GM10266 (cell line): ENCODE results near the gene GPX2.

Experiments
- DNase-seq: peaks from one replicate; pipeline ENCODE4 v3.0.0; 2012; ENCODE audit errors: extremely low spot score
- TF ChIP-seq, protein P1 (sequence below): IDR thresholded peaks from 2 replicates; pipeline ENCODE4 v1.5.1; 2012; ENCODE audit warnings: mild to moderate bottlenecking, low read depth; ENCODE audit not compliant: control insufficient read depth, insufficient read depth; ENCODE audit errors: missing control alignments

The GPX2 gene

DNA sequence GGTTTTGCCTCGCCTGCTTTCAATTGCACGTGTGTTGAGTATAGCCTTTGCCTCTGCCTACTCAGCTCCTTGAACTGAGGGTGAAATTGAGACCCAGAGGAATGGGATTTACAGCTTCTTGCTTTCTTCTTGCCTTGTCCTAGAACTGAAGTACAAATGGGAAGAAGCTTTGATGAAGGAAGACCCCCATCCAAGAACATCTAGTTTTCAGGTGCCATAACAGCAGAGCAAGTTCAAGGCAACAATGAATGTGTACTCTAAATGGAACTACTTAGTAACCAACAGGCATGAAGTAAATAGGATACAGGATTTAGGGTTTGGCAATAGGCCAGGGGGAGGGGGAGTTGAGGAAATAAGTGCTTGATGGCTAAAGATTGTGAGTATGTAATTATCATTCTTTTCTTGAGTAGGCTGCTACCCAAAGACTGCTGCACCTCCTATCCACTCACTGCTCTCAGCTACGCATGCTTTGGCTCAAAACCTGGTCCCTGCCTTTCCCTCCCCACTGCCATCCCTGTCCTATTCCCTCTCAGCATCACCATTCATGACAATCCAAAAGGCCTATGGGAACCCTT is 2.1 kb downstream of the GPX2 start:
- TF ChIP-seq, protein P1, sequence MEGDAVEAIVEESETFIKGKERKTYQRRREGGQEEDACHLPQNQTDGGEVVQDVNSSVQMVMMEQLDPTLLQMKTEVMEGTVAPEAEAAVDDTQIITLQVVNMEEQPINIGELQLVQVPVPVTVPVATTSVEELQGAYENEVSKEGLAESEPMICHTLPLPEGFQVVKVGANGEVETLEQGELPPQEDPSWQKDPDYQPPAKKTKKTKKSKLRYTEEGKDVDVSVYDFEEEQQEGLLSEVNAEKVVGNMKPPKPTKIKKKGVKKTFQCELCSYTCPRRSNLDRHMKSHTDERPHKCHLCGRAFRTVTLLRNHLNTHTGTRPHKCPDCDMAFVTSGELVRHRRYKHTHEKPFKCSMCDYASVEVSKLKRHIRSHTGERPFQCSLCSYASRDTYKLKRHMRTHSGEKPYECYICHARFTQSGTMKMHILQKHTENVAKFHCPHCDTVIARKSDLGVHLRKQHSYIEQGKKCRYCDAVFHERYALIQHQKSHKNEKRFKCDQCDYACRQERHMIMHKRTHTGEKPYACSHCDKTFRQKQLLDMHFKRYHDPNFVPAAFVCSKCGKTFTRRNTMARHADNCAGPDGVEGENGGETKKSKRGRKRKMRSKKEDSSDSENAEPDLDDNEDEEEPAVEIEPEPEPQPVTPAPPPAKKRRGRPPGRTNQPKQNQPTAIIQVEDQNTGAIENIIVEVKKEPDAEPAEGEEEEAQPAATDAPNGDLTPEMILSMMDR = no peak
- no peak for DNase-seq

DNA sequence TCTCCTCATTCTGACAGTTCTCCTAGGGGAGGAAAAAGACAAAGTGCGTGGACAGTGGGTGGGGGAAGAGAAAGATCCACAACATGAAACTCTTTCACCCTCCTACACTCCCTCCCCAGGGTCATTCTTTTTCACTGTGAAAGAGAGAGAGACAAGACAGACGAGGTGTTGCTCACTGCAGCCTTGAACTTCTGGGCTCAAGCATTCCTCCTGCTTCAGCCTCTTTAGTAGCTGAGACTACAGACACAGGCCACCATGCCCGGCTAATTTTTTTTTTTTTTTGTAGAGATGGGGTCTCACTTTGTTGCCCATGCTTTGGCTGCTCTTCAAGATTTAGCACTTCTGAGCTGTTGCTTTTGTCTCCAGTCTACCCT is 2.7 kb downstream of the GPX2 start:
- TF ChIP-seq, protein P1 = no peak
- DNase-seq = no peak

DNA sequence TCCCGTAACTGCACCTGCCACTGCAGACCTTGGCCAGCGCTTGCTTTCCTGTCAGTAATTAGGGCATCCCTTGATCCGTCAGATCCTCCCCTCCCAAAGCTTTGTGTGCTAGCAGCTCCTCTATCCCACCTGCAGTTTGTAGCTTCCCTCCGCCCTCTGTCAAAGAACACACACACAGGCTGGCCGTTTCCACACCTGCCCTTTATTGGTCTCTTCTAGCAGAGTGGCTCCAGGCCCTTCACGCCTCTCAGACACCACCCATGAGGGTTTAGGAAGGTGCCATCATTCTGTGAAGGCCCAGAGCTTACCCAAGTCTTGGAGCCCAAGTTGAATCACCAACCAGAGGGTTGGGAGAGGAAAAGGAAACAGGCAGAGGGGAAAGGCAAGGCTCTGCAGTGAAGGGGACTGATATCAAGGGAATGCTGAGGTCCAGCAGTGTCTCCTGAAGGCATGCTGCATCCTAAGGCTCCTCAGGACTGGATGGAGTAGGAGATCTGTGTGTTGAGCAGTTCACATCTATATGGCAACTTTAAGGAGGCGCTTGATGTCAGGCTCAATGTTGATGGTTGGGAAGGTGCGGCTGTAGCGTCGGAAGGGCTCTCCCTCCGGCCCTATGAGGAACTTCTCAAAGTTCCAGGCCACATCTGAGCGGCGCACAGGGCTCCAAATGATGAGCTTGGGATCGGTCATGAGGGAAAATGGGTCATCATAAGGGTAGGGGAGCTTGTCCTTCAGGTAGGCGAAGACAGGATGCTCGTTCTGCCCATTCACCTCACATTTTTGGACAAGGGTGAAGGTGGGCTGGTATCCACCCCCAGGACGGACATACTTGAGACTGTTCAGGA is 3.4 kb downstream of the GPX2 start:
- no peak for DNase-seq
- TF ChIP-seq, protein P1 = no peak

DNA sequence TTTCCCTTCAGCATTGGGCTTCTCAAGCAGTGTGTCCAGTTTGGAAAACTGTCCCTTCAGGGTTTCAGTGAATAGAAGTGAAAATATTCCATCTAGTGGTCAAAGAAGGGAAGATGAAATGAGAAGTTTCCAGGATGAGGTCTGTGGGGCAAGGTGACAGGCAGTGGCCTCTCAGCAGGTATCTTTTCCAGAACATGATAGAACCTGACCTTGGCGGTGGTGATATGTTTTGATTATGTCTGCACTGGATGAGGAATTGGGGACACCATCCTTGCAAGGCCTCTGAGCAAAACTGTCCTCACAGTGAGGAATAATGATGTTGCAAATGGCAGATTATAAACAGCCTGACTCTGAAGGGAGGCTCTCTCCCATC is 4.7 kb downstream of the GPX2 start:
- DNase-seq = no peak
- TF ChIP-seq, protein P1 = no peak

DNA sequence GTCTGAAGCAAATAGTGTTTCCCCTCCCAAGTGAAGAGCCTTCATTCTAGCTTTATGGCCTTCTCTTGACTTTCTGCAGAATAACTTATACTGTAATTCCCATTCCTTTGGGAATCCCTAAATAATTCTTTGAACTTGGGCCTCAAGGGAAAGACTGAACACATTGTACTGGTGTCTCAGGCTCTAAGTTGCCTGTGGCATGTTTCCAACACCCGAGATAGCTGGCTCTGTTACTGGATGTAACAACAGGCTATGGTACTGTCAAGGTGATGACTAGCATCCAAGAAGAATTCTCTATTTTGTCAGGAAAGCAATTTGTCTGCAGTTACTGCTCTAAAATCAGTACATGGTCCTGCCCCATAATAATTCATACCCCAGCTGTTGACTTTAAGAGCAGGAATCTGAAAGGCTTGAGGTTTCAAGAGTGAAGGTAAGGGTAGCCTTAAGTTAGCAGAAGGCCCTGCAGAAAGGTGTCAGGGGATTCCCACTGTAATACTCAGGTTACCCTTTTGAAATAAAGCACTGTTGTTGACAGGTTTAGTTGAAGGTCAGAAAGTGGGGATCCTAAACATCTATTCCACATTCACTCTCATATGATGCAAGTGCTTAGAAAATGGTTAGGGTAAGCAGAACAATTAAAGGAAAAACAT is 5.2 kb downstream of the GPX2 start:
- TF ChIP-seq, protein P1 = no peak
- DNase-seq = no peak

DNA sequence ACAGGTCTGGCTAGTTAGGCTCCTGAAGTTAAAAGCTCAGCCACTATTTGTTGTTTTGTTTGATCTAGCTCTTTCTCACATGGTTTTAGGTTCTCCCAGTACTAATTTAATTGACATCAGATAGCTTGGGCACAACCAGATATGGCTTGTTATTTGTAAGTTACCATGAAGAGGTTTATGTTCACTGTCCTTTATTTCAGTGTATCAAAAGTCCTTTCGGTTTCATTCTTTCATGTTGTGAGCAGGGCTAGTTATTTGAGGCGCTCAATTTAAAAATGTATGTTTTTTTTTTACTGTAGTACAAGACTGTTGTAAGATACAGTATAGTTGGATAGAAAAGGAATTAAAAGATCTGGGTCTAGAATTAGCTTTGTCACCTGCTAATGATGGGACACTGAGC is 7.0 kb downstream of the GPX2 start:
- TF ChIP-seq, protein P1 = no peak

DNA sequence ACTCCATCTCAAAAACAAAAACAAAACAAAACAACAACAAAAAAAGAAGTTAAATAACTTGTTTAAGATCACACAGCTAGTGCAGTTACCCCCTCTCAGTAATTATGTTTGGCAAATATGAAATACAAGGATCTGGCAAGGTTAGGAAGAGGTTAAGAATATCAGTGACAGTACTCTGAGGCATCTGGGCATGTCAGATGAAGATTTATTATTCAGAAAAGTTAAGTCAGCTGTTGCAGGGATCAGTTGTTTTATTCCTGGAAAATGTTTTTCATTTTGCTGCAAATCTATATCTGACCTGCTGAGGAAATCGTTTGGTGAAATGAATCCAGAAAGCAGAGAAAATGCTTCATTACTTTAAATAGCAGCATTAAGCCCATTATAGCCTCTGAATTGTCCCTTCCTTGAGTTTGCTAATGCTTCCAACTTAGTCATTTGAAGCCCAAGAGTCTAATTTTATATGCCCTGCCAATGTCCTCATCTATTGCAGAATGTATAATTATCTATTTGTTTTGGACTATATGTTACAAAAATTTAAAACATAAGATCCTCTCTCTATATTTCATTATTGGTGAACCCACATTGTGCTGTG is 8.1 kb downstream of the GPX2 start:
- no peak for DNase-seq
- TF ChIP-seq, protein P1 = no peak

More for the DNA sequence above, 7.0 kb downstream of the GPX2 start:
- DNase-seq = no peak
